HG03439 (cell line): ENCODE results near the gene PCDHGC4.

Experiments used
- ATAC-seq: cut with Tn5 transposase; IDR thresholded peaks from one replicate; pipeline ENCODE4 v1.9.1; 2021; ENCODE audit warnings: mild to moderate bottlenecking, moderate library complexity; ENCODE audit not compliant: unreplicated experiment

The PCDHGC4 gene

DNA sequence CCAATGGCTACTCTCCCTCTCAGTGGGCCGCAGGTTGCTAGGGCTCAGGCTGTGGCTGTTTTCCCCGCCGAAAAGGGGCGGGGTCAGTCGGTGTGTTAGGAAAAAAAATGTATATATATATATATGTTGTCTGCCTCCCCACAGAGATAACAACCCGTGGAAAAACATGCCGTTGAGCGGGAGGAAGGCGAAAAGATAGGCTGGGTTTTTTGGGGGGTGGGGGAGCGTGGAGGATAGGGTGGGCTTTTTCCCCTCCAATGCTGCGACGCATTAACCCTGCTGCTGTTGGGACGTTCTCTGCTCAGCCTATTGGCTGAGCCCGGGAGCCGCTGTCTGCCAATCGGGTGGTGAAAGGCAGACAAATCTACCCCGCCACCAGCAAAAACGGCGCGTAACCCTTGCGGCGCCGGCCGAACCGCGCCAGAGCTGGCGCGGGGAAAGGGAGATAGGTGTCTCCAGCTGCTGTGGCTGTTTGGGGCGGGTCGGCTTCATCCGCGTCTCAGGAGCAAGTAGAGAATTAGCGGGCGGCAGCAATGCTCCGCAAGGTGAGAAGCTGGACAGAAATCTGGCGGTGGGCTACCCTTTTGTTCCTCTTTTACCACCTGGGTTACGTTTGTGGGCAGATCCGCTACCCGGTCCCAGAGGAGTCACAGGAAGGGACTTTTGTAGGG lies at the start of gene PCDHGC4:
TSS of gene PCDHGC4 (plus strand) at position 390 of the 671 bp plus-strand sequence. CDS start at position 534, 144 bp downstream.
- no peak for ATAC-seq

- ATAC-seq = no peak
Measured at GRCh38 chr5:141437221-141437620, 47.6 kb upstream of the PCDHGC4 start.

GRCh38 chr5:141439411-141440141 lies 45.3 kb upstream of the PCDHGC4 start:
- no peak for ATAC-seq

GRCh38 chr5:141440341-141440740 lies 44.5 kb upstream of the PCDHGC4 start:
- ATAC-seq = no peak

- ATAC-seq = no peak
Measured at GRCh38 chr5:141441571-141442170, 43.2 kb upstream of the PCDHGC4 start.

- no peak for ATAC-seq
Measured at GRCh38 chr5:141465351-141465750, 19.5 kb upstream of the PCDHGC4 start.

GRCh38 chr5:141475625-141476131 lies 9.2 kb upstream of the PCDHGC4 start, which contains the start of gene PCDHGC3:
Gene PCDHGC3 (plus strand): TSS chr5:141475966. CDS start chr5:141476117, 151 bp downstream.
- ATAC-seq = peak; percentile 97

DNA sequence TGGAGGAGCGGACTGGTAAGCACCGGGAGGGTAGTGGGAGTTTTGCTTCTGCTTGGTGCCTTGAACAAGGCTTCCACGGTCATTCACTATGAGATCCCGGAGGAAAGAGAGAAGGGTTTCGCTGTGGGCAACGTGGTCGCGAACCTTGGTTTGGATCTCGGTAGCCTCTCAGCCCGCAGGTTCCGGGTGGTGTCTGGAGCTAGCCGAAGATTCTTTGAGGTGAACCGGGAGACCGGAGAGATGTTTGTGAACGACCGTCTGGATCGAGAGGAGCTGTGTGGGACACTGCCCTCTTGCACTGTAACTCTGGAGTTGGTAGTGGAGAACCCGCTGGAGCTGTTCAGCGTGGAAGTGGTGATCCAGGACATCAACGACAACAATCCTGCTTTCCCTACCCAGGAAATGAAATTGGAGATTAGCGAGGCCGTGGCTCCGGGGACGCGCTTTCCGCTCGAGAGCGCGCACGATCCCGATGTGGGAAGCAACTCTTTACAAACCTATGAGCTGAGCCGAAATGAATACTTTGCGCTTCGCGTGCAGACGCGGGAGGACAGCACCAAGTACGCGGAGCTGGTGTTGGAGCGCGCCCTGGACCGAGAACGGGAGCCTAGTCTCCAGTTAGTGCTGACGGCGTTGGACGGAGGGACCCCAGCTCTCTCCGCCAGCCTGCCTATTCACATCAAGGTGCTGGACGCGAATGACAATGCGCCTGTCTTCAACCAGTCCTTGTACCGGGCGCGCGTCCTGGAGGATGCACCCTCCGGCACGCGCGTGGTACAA lies 8.5 kb upstream of the PCDHGC4 start:
- ATAC-seq = peak; percentile 32

GRCh38 chr5:141477044-141477575 lies 7.7 kb upstream of the PCDHGC4 start:
- ATAC-seq = no peak

GRCh38 chr5:141477815-141478214 lies 7.0 kb upstream of the PCDHGC4 start:
- no peak for ATAC-seq

- ATAC-seq = no peak
Measured at GRCh38 chr5:141478321-141478945, 6.4 kb upstream of the PCDHGC4 start.

GRCh38 chr5:141479776-141480175 lies 5.1 kb upstream of the PCDHGC4 start:
- ATAC-seq = no peak

GRCh38 chr5:141483902-141484301 lies 928 bp upstream of the PCDHGC4 start:
- no peak for ATAC-seq

DNA sequence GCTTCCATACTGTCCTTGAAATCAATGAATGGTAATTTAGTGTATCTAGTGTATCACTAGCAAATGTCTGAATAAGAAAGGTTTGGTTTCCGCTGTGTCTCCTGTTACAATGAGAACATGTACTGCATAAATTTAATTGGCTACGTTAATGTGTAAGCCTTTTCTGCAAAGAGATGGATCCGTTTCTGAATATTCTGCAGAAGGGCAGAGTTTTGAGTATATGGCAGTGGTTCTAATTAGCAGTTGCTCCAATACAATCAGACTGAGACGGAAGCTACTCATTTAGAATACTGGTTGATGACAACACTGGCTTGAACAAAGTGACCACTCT lies 555 bp upstream of the PCDHGC4 start:
- no peak for ATAC-seq

DNA sequence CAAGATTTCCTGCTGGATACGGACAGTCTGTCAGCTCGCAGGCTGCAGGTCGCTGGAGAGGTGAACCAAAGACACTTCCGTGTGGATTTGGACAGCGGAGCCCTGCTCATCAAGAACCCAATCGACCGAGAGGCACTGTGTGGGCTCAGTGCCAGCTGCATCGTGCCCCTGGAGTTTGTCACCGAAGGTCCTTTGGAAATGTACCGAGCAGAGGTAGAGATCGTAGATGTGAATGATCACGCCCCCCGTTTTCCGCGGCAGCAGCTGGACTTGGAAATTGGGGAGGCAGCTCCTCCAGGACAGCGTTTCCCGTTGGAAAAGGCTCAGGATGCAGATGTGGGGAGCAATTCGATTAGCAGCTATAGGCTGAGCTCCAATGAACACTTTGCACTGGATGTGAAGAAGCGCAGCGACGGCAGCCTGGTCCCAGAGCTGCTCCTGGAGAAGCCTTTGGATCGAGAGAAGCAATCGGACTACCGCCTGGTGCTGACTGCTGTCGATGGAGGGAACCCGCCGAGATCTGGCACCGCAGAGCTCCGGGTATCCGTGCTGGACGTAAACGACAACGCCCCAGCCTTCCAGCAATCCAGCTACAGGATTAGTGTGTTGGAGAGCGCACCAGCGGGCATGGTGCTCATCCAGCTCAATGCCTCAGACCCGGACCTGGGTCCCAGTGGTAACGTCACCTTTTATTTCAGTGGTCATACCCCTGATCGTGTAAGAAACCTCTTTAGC lies 658 bp downstream of the PCDHGC4 start:
- no peak for ATAC-seq

- ATAC-seq = no peak
Measured at GRCh38 chr5:141486091-141486490, 1.3 kb downstream of the PCDHGC4 start.

GRCh38 chr5:141487131-141487530 lies 2.3 kb downstream of the PCDHGC4 start:
- ATAC-seq = no peak

DNA sequence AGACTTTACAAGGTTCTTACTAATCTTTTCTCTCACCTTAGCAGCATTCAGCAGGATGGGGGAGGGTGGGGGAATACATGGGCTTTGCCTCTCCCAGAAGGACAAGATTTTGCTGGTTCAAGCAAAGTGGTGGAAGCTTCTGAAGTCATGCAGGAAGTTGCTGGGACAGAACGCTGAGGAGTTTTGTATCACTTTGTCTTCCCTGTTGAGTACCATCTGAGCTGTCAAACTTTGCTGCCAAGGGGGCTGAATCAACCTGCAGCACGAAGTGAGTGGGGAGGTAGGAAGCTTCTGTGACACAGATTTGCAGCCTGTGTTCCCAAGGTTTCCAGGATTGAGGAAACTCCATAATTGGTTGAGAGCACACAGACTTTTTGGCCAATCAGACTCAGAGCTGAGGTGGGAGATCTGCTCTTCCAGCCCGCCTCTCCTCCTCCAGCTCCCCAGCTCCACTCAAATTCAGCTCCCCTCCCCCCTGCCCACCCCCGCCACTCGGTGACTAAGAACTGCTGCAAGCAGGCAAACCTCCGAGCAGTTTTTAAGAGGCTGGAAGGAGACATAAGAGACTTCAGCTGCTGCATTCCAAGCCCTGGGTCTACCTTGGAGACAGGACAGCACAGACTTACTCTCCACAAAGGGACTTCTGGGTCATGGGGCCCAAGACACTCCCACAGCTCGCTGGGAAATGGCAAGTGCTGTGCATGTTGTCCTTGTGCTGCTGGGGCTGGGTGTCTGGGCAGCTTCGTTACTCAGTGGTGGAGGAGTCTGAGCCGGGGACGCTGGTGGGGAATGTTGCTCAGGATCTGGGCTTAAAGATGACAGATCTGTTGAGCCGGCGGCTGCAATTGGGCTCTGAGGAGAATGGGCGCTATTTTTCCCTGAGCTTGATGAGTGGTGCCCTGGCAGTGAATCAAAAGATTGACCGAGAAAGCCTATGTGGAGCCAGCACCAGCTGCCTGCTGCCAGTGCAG lies 4.0 kb downstream of the PCDHGC4 start, which contains the start of gene PCDHGC5:
TSS of gene PCDHGC5 (plus strand) at position 491 of the 971 bp plus-strand sequence. CDS start at position 651, 160 bp downstream.
- no peak for ATAC-seq
